ENCODE results near the gene DOCK4.

DOCK4 gene

DNA sequence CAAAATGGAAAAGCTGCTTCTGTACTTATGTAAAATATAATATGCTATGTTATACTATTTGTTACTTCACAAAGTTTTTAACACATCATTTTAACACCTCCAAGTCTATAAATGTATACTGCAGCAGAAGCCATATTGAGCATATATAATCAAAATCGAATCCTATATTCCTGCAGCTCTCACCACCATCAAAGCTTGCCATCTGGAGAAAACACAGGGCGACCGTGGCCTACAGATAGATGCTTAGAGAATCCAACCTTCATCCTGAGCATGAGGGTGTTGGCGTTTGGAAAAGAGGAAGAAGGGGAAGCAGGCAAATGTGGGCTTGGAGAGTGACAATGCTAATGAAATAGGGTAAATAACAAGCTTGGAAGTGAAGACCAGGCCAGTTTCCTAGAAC is 385.2 kb downstream of the DOCK4 start:
- H3K27ac ChIP-seq (ENCODE audit: low read depth, low read length): no peak overlapping the region
- no peak overlapping the region for H3K4me2 ChIP-seq (ENCODE audit: low read depth, low read length, poor library complexity, severe bottlenecking)
- H4K20me1 ChIP-seq (ENCODE audit: low read depth, low read length): no peaks in the 10 kb centered on the region
- no peaks in the 10 kb centered on the region for H3K79me2 ChIP-seq (ENCODE audit: insufficient read depth, low read length)
- no peak overlapping the region for H2AFZ ChIP-seq (ENCODE audit: low read depth, low read length, severe bottlenecking)
- H3K4me3 ChIP-seq (ENCODE audit: insufficient read depth, low read length, poor library complexity, severe bottlenecking): no peak overlapping the region
- no peaks in the 10 kb centered on the region for H3K9me2 ChIP-seq (replicated peaks; ENCODE audit: insufficient read depth, low read length)
- H3K36me3 ChIP-seq (ENCODE audit: low read length): no peaks in the 10 kb centered on the region
- no peak overlapping the region for H3K9ac ChIP-seq (ENCODE audit: low read length)
- no peak for TF ChIP-seq CTCF (IDR thresholded peaks at IDR 0.05; ENCODE audit: insufficient read depth, low read length, poor library complexity, severe bottlenecking)
- no peak for TF ChIP-seq EZH2phosphoT487 (conservative IDR thresholded peaks at IDR 0.05; ENCODE audit: low read length)
- H3K9me3 ChIP-seq (ENCODE audit: insufficient read depth, low read length): no peaks in the 10 kb centered on the region
- no peaks in the 10 kb centered on the region for H3K27me3 ChIP-seq (ENCODE audit: low read length)
- H3F3A ChIP-seq (ENCODE audit: insufficient read depth): no peaks in the 10 kb centered on the region

DNA sequence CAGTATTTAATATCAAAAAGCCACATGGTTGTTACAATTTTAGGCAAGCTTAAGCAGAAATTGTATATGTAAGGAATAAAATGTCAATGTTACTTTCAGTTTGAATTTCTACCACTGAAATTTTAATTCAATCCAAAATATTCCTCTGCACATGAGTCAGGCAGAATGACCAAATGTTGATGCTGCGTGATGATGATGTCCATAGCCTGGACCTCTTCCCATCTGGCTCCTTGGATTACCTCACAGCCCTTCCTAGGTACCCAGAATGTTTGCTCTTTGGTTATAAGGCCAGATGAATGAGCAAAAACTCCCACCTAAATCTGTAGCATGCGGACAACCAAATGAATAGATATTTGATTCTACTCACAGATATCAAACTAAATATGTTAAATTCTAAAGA is 385.6 kb downstream of the DOCK4 start:
- Histone ChIP-seq H3K4me3 (ENCODE audit: insufficient read depth, low read length, poor library complexity, severe bottlenecking) (no peak overlapping the region), H3K9me3 (ENCODE audit: insufficient read depth, low read length) (no peaks in the 10 kb centered on the region), H3K4me2 (ENCODE audit: low read depth, low read length, poor library complexity, severe bottlenecking) (no peak overlapping the region), H3K36me3 (ENCODE audit: low read length) (no peaks in the 10 kb centered on the region), H3K79me2 (ENCODE audit: insufficient read depth, low read length) (no peaks in the 10 kb centered on the region), H2AFZ (ENCODE audit: low read depth, low read length, severe bottlenecking) (no peak overlapping the region), H3K27ac (ENCODE audit: low read depth, low read length) (no peak overlapping the region), H3F3A (ENCODE audit: insufficient read depth) (no peaks in the 10 kb centered on the region), H4K20me1 (ENCODE audit: low read depth, low read length) (no peaks in the 10 kb centered on the region), H3K9me2 (replicated peaks; ENCODE audit: insufficient read depth, low read length) (no peaks in the 10 kb centered on the region), H3K27me3 (ENCODE audit: low read length) (no peaks in the 10 kb centered on the region), H3K9ac (ENCODE audit: low read length) (no peak overlapping the region)
- TF ChIP-seq CTCF (IDR thresholded peaks at IDR 0.05; ENCODE audit: insufficient read depth, low read length, poor library complexity, severe bottlenecking): no peak
- no peak for TF ChIP-seq EZH2phosphoT487 (conservative IDR thresholded peaks at IDR 0.05; ENCODE audit: low read length)

DNA sequence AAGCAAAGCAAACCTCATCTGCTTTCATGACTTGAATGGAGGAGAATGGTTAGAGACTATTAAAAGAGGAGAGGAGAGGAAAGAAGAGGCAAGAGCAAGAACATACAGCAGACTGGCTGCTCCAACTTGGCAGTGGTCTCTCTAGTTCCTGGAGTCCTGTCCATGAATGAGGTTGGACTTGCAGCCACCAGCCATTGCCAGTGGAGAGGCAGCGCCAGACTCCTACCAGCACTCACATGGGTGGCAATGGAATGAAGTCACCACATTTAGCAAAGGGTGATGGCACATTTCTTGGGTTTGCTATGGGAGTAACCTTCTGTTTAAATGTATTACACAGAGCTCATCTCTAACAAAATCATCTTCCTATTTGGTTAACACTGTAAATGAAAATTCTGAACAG is 386.1 kb downstream of the DOCK4 start:
- no peaks in the 10 kb centered on the region for H3K9me2 ChIP-seq (replicated peaks; ENCODE audit: insufficient read depth, low read length)
- no peak overlapping the region for H3K4me3 ChIP-seq (ENCODE audit: insufficient read depth, low read length, poor library complexity, severe bottlenecking)
- no peaks in the 10 kb centered on the region for H4K20me1 ChIP-seq (ENCODE audit: low read depth, low read length)
- H3K9ac ChIP-seq (ENCODE audit: low read length): no peak overlapping the region
- no peaks in the 10 kb centered on the region for H3K27me3 ChIP-seq (ENCODE audit: low read length)
- H3K4me2 ChIP-seq (ENCODE audit: low read depth, low read length, poor library complexity, severe bottlenecking): no peak overlapping the region
- no peaks in the 10 kb centered on the region for H3F3A ChIP-seq (ENCODE audit: insufficient read depth)
- H3K36me3 ChIP-seq (ENCODE audit: low read length): no peaks in the 10 kb centered on the region
- H3K27ac ChIP-seq (ENCODE audit: low read depth, low read length): no peak overlapping the region
- TF ChIP-seq CTCF (IDR thresholded peaks at IDR 0.05; ENCODE audit: insufficient read depth, low read length, poor library complexity, severe bottlenecking) (no peak), EZH2phosphoT487 (conservative IDR thresholded peaks at IDR 0.05; ENCODE audit: low read length) (no peak)
- H3K79me2 ChIP-seq (ENCODE audit: insufficient read depth, low read length): no peaks in the 10 kb centered on the region
- H2AFZ ChIP-seq (ENCODE audit: low read depth, low read length, severe bottlenecking): no peak overlapping the region
- H3K9me3 ChIP-seq (ENCODE audit: insufficient read depth, low read length): no peaks in the 10 kb centered on the region

- H3K79me2 ChIP-seq (ENCODE audit: insufficient read depth, low read length): no peaks in the 10 kb centered on the region
- no peaks in the 10 kb centered on the region for H3F3A ChIP-seq (ENCODE audit: insufficient read depth)
- H3K27ac ChIP-seq (ENCODE audit: low read depth, low read length): no peak overlapping the region
- no peak overlapping the region for H3K9ac ChIP-seq (ENCODE audit: low read length)
- H3K9me2 ChIP-seq (replicated peaks; ENCODE audit: insufficient read depth, low read length): no peaks in the 10 kb centered on the region
- no peak overlapping the region for H2AFZ ChIP-seq (ENCODE audit: low read depth, low read length, severe bottlenecking)
- H4K20me1 ChIP-seq (ENCODE audit: low read depth, low read length): no peaks in the 10 kb centered on the region
- H3K36me3 ChIP-seq (ENCODE audit: low read length): no peaks in the 10 kb centered on the region
- H3K9me3 ChIP-seq (ENCODE audit: insufficient read depth, low read length): no peaks in the 10 kb centered on the region
- no peak for TF ChIP-seq EZH2phosphoT487 (conservative IDR thresholded peaks at IDR 0.05; ENCODE audit: low read length)
- TF ChIP-seq CTCF (IDR thresholded peaks at IDR 0.05; ENCODE audit: insufficient read depth, low read length, poor library complexity, severe bottlenecking): no peak
- no peaks in the 10 kb centered on the region for H3K27me3 ChIP-seq (ENCODE audit: low read length)
- H3K4me3 ChIP-seq (ENCODE audit: insufficient read depth, low read length, poor library complexity, severe bottlenecking): no peak overlapping the region
- H3K4me2 ChIP-seq (ENCODE audit: low read depth, low read length, poor library complexity, severe bottlenecking): no peak overlapping the region
Measured at GRCh38 chr7:111815354-111815753, 390.8 kb downstream of the DOCK4 start.
